Epithelial cell of alveolus of lung (primary cell): Measurements from ENCODE around the gene ELAVL2. TPM values are rescaled to one million over a fixed set of nuclear protein-coding genes. Genes with fewer than 3 reads are reported as not detected.

Experiments
- total RNA-seq: library from RNA; depleted of rRNA; stranded (reverse); fragments of >200 nt; gene quantifications from 2 replicates; pipeline ENCODE4 v1.2.1, GENCODE V29; 2015

ELAVL2 gene
- total RNA-seq, result 0.96 TPM in 1 of 2 replicates, not detected in the other

DNA sequence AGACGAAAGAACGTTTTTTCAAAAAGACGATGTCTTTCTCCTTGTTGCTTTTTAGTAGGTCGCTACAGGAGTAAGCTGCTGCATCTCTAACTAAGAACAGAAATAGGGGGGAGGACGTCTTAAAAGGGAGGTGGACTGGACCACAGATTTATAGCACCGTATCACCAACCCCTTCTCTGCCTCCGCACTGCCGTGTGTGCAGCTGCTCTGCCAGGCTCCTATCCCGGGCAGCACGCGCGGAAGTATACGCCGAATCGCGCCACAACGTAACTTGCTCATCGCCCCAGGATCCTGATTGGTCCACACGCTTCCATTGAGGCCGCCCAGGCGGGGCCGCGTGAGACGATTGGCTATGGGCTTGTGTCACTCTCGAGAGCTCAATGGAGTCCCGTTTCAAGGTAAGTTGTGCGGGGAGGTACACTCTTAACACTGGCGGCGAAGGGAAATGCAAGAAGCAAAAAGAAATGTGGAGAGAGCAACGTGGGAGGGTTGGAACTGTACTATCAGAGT lies at the start of gene ELAVL2:
Gene ELAVL2 (minus strand): TSS at position 121 of the 510 bp plus-strand sequence. CDS start 64,006 bp downstream, outside the sequence.

